ENCODE results near the gene RITA1.

- TF ChIP-seq POLR2A (IDR thresholded peaks at IDR 0.05; ENCODE audit: low read depth, low read length) = no peak
- TF ChIP-seq POLR2AphosphoS5 (IDR thresholded peaks at IDR 0.05; ENCODE audit: low read length) = no peak
- TF ChIP-seq, protein P1, sequence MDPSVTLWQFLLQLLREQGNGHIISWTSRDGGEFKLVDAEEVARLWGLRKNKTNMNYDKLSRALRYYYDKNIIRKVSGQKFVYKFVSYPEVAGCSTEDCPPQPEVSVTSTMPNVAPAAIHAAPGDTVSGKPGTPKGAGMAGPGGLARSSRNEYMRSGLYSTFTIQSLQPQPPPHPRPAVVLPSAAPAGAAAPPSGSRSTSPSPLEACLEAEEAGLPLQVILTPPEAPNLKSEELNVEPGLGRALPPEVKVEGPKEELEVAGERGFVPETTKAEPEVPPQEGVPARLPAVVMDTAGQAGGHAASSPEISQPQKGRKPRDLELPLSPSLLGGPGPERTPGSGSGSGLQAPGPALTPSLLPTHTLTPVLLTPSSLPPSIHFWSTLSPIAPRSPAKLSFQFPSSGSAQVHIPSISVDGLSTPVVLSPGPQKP (IDR thresholded peaks at IDR 0.05; ENCODE audit: low read depth, low read length) = no peak
- TF ChIP-seq EP300 (IDR thresholded peaks at IDR 0.05; ENCODE audit: borderline replicate concordance in 1 of 2, control insufficient read depth in 1 of 2, low read depth in 2 of 2, low read length in 2 of 2) = no peak
- TF ChIP-seq CTCF (IDR thresholded peaks at IDR 0.05 in 2 of 3, conservative IDR thresholded peaks at IDR 0.05 in 1 of 3; ENCODE audit: control insufficient read depth in 2 of 3, extremely low read depth in 1 of 3, insufficient read depth in 1 of 3, low read depth in 3 of 3, low read length in 3 of 3) = no peak
- TF ChIP-seq, protein P2, sequence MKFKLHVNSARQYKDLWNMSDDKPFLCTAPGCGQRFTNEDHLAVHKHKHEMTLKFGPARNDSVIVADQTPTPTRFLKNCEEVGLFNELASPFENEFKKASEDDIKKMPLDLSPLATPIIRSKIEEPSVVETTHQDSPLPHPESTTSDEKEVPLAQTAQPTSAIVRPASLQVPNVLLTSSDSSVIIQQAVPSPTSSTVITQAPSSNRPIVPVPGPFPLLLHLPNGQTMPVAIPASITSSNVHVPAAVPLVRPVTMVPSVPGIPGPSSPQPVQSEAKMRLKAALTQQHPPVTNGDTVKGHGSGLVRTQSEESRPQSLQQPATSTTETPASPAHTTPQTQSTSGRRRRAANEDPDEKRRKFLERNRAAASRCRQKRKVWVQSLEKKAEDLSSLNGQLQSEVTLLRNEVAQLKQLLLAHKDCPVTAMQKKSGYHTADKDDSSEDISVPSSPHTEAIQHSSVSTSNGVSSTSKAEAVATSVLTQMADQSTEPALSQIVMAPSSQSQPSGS (IDR thresholded peaks at IDR 0.05; ENCODE audit: low read length) = no peak
- TF ChIP-seq KLF5 (IDR thresholded peaks at IDR 0.05; ENCODE audit: partially characterized antibody) = no peak
- no peak for TF ChIP-seq CEBPZ (IDR thresholded peaks at IDR 0.05; ENCODE audit: low read depth, low read length)
- TF ChIP-seq RAD21 (IDR thresholded peaks at IDR 0.05; ENCODE audit: insufficient read depth, low read depth, low read length) = no peak
- no peak for TF ChIP-seq RAD51 (IDR thresholded peaks at IDR 0.05)
- no peak for TF ChIP-seq JUND (IDR thresholded peaks at IDR 0.05; ENCODE audit: low read depth, low read length)
Observed at GRCh38 chr12:113230315-113231234, 45.1 kb downstream of the RITA1 start.
